ENCODE data around the gene MREG. TPM values are rescaled to one million over a fixed set of nuclear protein-coding genes. Genes with fewer than 3 reads are reported as not detected.
A peak's percentile ranks its signal among the peaks of the same experiment; 100 is the strongest.

The MREG gene
- total and polyA plus RNA-seq, 10 of the 15 experiments (the other 5 are each of a cell fraction or from before 2014, with no cell fraction given): 6.9 to 45.0 (median 28.5) TPM

DNA sequence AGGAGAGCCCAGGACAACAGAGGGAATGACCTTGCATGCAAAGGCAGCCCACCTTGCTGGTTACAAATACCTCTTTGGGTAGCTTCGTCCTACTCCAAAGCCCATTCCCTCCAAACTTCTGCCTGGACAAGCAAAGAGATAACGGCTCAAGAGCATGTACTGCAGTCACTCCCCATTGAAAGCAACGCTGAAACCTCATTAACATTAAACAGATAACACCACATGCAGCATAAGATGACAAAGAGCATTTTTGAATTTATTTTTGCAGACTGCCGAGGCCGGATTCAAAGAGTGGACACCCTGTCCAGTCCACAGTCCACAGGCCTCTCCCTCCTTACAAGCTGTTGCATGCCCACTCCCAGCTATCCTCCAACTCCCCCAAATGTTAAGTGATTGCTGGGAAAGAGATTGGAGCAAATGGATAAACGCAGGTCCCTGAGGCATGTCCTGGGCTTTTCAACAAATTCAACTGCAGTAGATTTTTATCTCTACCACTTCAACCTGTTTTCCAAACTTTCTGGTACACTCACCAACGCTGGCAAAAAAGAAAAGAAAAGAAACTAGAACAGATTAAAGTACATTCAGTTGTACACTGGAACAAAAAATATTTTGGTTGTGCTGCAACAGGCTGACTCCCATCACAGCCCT is 40.1 kb downstream of the MREG start:
- CTCF ChIA-PET: no interaction called here
- peaks cover 5 to 10% of the 10 kb centered on the region in 2 experiments for H3K36me3 ChIP-seq (ENCODE audit: control insufficient read depth in 2 of 2, insufficient read depth in 2 of 2, low read length in 1 of 2)
- in situ Hi-C loops (cut with MboI): no loop called here

GRCh38 chr2:215971671-215972070 is 41.7 kb downstream of the MREG start:
- H3K9me3 ChIP-seq (replicated peaks; ENCODE audit: control insufficient read depth, insufficient read depth, low read length): no peaks in the 10 kb centered on the region; the same call in 1 of the 3 replicates
- ChIA-PET POLR2A (interaction anchor here (0.6 kb wide), 1 partner anchor 964 kb away, joined by 5 read pairs; no protein-coding TSS in a partner anchor), CTCF (interaction anchor here (1.4 kb wide), 1 partner anchor 45 kb away, joined by 4 read pairs; no protein-coding TSS in a partner anchor), RAD21 (ENCODE audit: unreplicated experiment) (no interaction called here), SMC1A (ENCODE audit: uncharacterized antibody, unreplicated experiment) (interaction anchor here (1.2 kb wide), 1 partner anchor 26 kb away, joined by 3 read pairs; no protein-coding TSS in a partner anchor)
- H3K36me3 ChIP-seq (ENCODE audit: control insufficient read depth in 2 of 2, insufficient read depth in 2 of 2, low read length in 1 of 2): peaks cover 5 to 10% of the 10 kb centered on the region in 2 experiments
- intact Hi-C loops (cut with micrococcal nuclease; ENCODE audit: unreplicated experiment): no loop called here
- ATAC-seq (no peak), FAIRE-seq (no peak), DNase-seq (ENCODE audit: low read depth, low spot score) (no peak)
- WGBS (ENCODE audit: insufficient coverage, insufficient replicate concordance, low lambda C conversion rate, missing lambda C conversion rate): 98% methylated on average over 5 of the region's 5 CpGs
- no peak overlapping the region for H3K9ac ChIP-seq (ENCODE audit: control insufficient read depth, insufficient read depth, low read length)
- in situ Hi-C loops (cut with MboI): no loop called here
- H3K27ac ChIP-seq (ENCODE audit: control insufficient read depth, insufficient read depth): no peak overlapping the region
- H3K79me2 ChIP-seq (ENCODE audit: control insufficient read depth, insufficient read depth, low read length): peaks cover 60% of the 10 kb centered on the region
- H2AFZ ChIP-seq (ENCODE audit: control insufficient read depth, low read depth, low read length): no peak overlapping the region
- H4K20me1 ChIP-seq (ENCODE audit: control insufficient read depth, insufficient read depth): no peaks in the 10 kb centered on the region
- no peak overlapping the region for H3K4me3 ChIP-seq
- no peaks in the 10 kb centered on the region for H3K27me3 ChIP-seq (replicated peaks in 1 of 2; ENCODE audit: control insufficient read depth in 2 of 2, insufficient read depth in 2 of 2, low read length in 1 of 2)
- H3K4me1 ChIP-seq (ENCODE audit: control insufficient read depth, insufficient read depth, low read length): peaks cover 5% of the 10 kb centered on the region; the same call in 1 of the 2 replicates
- TF ChIP-seq RFX5 (IDR thresholded peaks at IDR 0.05; ENCODE audit: low read depth, low read length): 0 out of 2 replicates have a peak, but pooled peaks have one; percentile 17
- TF ChIP-seq, protein P1, sequence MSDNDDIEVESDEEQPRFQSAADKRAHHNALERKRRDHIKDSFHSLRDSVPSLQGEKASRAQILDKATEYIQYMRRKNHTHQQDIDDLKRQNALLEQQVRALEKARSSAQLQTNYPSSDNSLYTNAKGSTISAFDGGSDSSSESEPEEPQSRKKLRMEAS (IDR thresholded peaks at IDR 0.05; ENCODE audit: low read depth, low read length): no peak
- TF ChIP-seq ZZZ3 (IDR thresholded peaks at IDR 0.05; ENCODE audit: control insufficient read depth, insufficient read length, low read depth): no peak
- TF ChIP-seq JUND (IDR thresholded peaks at IDR 0.05; ENCODE audit: low read depth, low read length): no peak
- no peak for TF ChIP-seq KAT2A (conservative IDR thresholded peaks at IDR 0.05; ENCODE audit: control insufficient read depth, low read depth, low read length)
- TF ChIP-seq GABPA (IDR thresholded peaks at IDR 0.05; ENCODE audit: low read depth): no peak
- no peak for TF ChIP-seq SREBF1 (IDR thresholded peaks at IDR 0.05; ENCODE audit: low read length)
- BruUV-seq (replicated peaks): no TSS peak
- H3K4me2 ChIP-seq (ENCODE audit: control insufficient read depth, insufficient read depth): no peak overlapping the region

More for the DNA sequence above, 40.1 kb downstream of the MREG start:
- FAIRE-seq (no peak), ATAC-seq (no peak), DNase-seq (ENCODE audit: low read depth, low spot score) (no peak)
- peaks cover 5% of the 10 kb centered on the region; the same call in 1 of the 2 replicates for H3K4me1 ChIP-seq (ENCODE audit: control insufficient read depth, insufficient read depth, low read length)
- BruUV-seq (replicated peaks): no TSS peak
- H3K4me3 ChIP-seq: no peak overlapping the region
- H3K9me3 ChIP-seq (replicated peaks; ENCODE audit: control insufficient read depth, insufficient read depth, low read length): no peaks in the 10 kb centered on the region; the same call in 1 of the 3 replicates
- no peaks in the 10 kb centered on the region for H3K27me3 ChIP-seq (replicated peaks in 1 of 2; ENCODE audit: control insufficient read depth in 2 of 2, insufficient read depth in 2 of 2, low read length in 1 of 2)
- H3K27ac ChIP-seq (ENCODE audit: control insufficient read depth, insufficient read depth): no peak overlapping the region
- H3K9ac ChIP-seq (ENCODE audit: control insufficient read depth, insufficient read depth, low read length): no peak overlapping the region
- ChIA-PET SMC1A (ENCODE audit: uncharacterized antibody, unreplicated experiment) (interaction anchor here (1.3 kb wide), 1 partner anchor 32 kb away, joined by 3 read pairs; no protein-coding TSS in a partner anchor), POLR2A (no interaction called here), RAD21 (ENCODE audit: unreplicated experiment) (no interaction called here)
- peaks cover 49% of the 10 kb centered on the region for H3K79me2 ChIP-seq (ENCODE audit: control insufficient read depth, insufficient read depth, low read length)
- no peak overlapping the region for H3K4me2 ChIP-seq (ENCODE audit: control insufficient read depth, insufficient read depth)
- 86% methylated on average over 7 of the region's 7 CpGs for WGBS (ENCODE audit: insufficient coverage, insufficient replicate concordance, low lambda C conversion rate, missing lambda C conversion rate)
- TF ChIP-seq HCFC1 (IDR thresholded peaks at IDR 0.05; ENCODE audit: low read length) (no peak), TCF7 (IDR thresholded peaks at IDR 0.05; ENCODE audit: borderline replicate concordance) (no peak), YBX1 (IDR thresholded peaks at IDR 0.05) (no peak), MYB (IDR thresholded peaks at IDR 0.05; ENCODE audit: borderline replicate concordance, low read depth, low read length) (no peak), TARDBP (IDR thresholded peaks at IDR 0.05; ENCODE audit: borderline replicate concordance) (no peak), ETV6 (conservative IDR thresholded peaks at IDR 0.05 in 1 of 2, IDR thresholded peaks at IDR 0.05 in 1 of 2; ENCODE audit: borderline replicate concordance in 1 of 2, low read depth in 1 of 2) (no peak), HDAC6 (IDR thresholded peaks at IDR 0.05; ENCODE audit: unreplicated experiment) (no peak), HDGF (IDR thresholded peaks at IDR 0.05) (no peak), ZZZ3 (IDR thresholded peaks at IDR 0.05; ENCODE audit: control insufficient read depth, insufficient read length, low read depth) (no peak), NFYA (IDR thresholded peaks at IDR 0.05; ENCODE audit: borderline replicate concordance, low read depth, low read length) (no peak)
- intact Hi-C loops (cut with micrococcal nuclease; ENCODE audit: unreplicated experiment): no loop called here
- H2AFZ ChIP-seq (ENCODE audit: control insufficient read depth, low read depth, low read length): no peak overlapping the region
- no peaks in the 10 kb centered on the region for H4K20me1 ChIP-seq (ENCODE audit: control insufficient read depth, insufficient read depth)
